ENCODE data around the gene HLF. TPM values are rescaled to one million over a fixed set of nuclear protein-coding genes. Genes with fewer than 3 reads are reported as not detected.

Gene HLF
- total and polyA plus RNA-seq, 2 experiments from 2014 or later = 0.29 to 0.74 TPM

DNA sequence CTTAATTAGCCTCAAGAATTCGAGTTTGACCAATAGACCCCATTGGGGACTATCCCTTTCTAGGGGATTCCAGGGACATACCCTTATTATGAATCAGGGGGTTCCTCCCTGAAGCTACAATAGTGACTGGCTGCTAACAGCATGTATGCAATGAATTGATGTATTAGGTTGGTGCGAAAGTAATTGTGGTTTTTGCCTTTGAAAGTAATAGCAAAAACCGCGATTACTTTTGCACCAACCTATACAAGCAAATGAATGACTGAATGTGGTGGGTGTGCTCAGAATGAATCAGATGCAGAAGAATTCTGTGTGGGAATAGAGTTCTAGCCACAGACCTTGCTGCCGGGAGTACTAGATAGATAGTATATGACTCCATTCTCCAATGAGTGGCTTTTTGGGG is 76.7 kb downstream of the HLF start:
- H3K9me3 ChIP-seq (ENCODE audit: low read depth) = no peaks in the 10 kb centered on the region
- H3K27me3 ChIP-seq = no peaks in the 10 kb centered on the region
- H3K4me3 ChIP-seq = no peak overlapping the region
- no peak for TF ChIP-seq CTCF (IDR thresholded peaks at IDR 0.05; ENCODE audit: low read depth, low read length)
- no peaks in the 10 kb centered on the region for H3K4me1 ChIP-seq (ENCODE audit: low read depth)
- no peak overlapping the region for H3K27ac ChIP-seq
- DNase-seq (ENCODE audit: low read depth in 1 of 2, low spot score in 1 of 2) = peak in 1 of 2 donors; percentile 40
- H3K36me3 ChIP-seq = no peaks in the 10 kb centered on the region

GRCh38 chr17:55342800-55343585 is 78.2 kb downstream of the HLF start:
- no peak overlapping the region for H3K27ac ChIP-seq
- TF ChIP-seq CTCF (IDR thresholded peaks at IDR 0.05; ENCODE audit: low read depth, low read length) = no peak
- H3K4me1 ChIP-seq (ENCODE audit: low read depth) = no peaks in the 10 kb centered on the region
- no peaks in the 10 kb centered on the region for H3K36me3 ChIP-seq
- DNase-seq (ENCODE audit: low read depth in 1 of 2, low spot score in 1 of 2) = no peak
- H3K4me3 ChIP-seq = no peak overlapping the region
- no peaks in the 10 kb centered on the region for H3K27me3 ChIP-seq
- no peaks in the 10 kb centered on the region for H3K9me3 ChIP-seq (ENCODE audit: low read depth)

GRCh38 chr17:55343900-55344513 is 79.2 kb downstream of the HLF start:
- Histone ChIP-seq H3K9me3 (ENCODE audit: low read depth) (no peaks in the 10 kb centered on the region), H3K4me1 (ENCODE audit: low read depth) (no peaks in the 10 kb centered on the region), H3K27me3 (no peaks in the 10 kb centered on the region), H3K36me3 (no peaks in the 10 kb centered on the region), H3K27ac (no peak overlapping the region), H3K4me3 (no peak overlapping the region)
- no peak for TF ChIP-seq CTCF (IDR thresholded peaks at IDR 0.05; ENCODE audit: low read depth, low read length)
- DNase-seq (ENCODE audit: low read depth in 1 of 2, low spot score in 1 of 2) = no peak

DNA sequence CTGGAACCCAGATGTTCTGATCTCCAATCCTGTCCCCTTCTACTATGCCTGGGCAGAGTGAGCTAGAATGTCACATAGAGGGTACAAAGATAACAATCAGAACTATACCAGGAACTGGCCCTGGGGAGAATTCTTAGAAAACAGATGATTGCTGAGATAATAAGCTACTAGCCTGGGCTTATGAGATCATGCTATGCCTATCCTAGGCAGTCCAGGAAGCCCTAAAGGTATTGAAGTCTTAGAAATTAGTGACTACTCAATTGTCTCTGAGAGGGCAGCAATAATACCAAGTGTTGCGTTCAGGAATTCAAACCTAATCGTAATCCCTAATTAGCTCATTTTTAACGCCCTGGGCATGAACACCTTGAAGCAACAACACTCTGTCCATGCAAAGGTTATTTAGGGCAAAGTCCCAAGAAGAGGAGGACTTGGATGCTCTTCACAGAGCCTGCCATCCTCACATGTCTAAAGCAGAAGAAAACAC is 79.8 kb downstream of the HLF start:
- no peaks in the 10 kb centered on the region for H3K36me3 ChIP-seq
- no peaks in the 10 kb centered on the region for H3K27me3 ChIP-seq
- H3K4me3 ChIP-seq = no peak overlapping the region
- no peaks in the 10 kb centered on the region for H3K4me1 ChIP-seq (ENCODE audit: low read depth)
- H3K9me3 ChIP-seq (ENCODE audit: low read depth) = no peaks in the 10 kb centered on the region
- H3K27ac ChIP-seq = no peak overlapping the region
- no peak for TF ChIP-seq CTCF (IDR thresholded peaks at IDR 0.05; ENCODE audit: low read depth, low read length)
- DNase-seq (ENCODE audit: low read depth in 1 of 2, low spot score in 1 of 2) = no peak

DNA sequence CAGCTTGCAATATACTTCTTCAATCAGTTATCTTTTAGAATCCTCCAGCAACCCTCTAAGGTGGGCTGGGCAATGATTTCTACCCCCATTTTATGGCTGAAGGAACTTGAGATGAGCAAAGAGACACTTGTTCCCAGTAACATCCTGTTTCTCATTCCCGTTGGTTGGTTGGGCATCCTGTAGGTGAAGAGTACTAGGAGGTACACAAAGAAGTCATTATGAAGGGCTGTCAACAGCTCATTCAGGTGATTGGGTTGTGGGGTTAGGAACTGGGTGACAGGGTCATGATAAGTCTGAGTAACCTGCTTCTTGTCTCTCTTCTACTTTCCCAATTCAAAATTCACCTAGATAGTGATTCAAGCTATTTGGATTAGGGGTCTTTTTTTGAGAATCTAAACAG is 80.4 kb downstream of the HLF start:
- H3K27ac ChIP-seq = no peak overlapping the region
- H3K9me3 ChIP-seq (ENCODE audit: low read depth) = no peaks in the 10 kb centered on the region
- no peak overlapping the region for H3K4me3 ChIP-seq
- H3K27me3 ChIP-seq = no peaks in the 10 kb centered on the region
- DNase-seq (ENCODE audit: low read depth in 1 of 2, low spot score in 1 of 2) = no peak
- TF ChIP-seq CTCF (IDR thresholded peaks at IDR 0.05; ENCODE audit: low read depth, low read length) = no peak
- no peaks in the 10 kb centered on the region for H3K4me1 ChIP-seq (ENCODE audit: low read depth)
- H3K36me3 ChIP-seq = no peaks in the 10 kb centered on the region
